GM21576 (cell line): Measurements from ENCODE around the gene DSCAML1.

ENCODE experiments used
- ATAC-seq: cut with Tn5 transposase; IDR thresholded peaks from one replicate; pipeline ENCODE4 v1.9.1; 2021; ENCODE audit warnings: mild to moderate bottlenecking, moderate library complexity; ENCODE audit not compliant: unreplicated experiment

The DSCAML1 gene

GRCh38 chr11:117731722-117732290 is 65.2 kb downstream of the DSCAML1 start:
- ATAC-seq = no peak

- no peak for ATAC-seq
These were observed 66.7 kb downstream of the DSCAML1 start for GRCh38 chr11:117730208-117730800.

GRCh38 chr11:117725048-117725734 is 71.8 kb downstream of the DSCAML1 start:
- no peak for ATAC-seq

GRCh38 chr11:117724621-117725020 is 72.4 kb downstream of the DSCAML1 start:
- no peak for ATAC-seq

- ATAC-seq = no peak
These were observed 72.9 kb downstream of the DSCAML1 start for GRCh38 chr11:117724104-117724503.

- ATAC-seq = no peak
These were observed 73.6 kb downstream of the DSCAML1 start for GRCh38 chr11:117723277-117724024.

- no peak for ATAC-seq
These were observed 74.9 kb downstream of the DSCAML1 start for GRCh38 chr11:117722082-117722481.

- ATAC-seq = no peak
These were observed 76.9 kb downstream of the DSCAML1 start for GRCh38 chr11:117720061-117720511.

GRCh38 chr11:117719480-117719879 is 77.5 kb downstream of the DSCAML1 start:
- no peak for ATAC-seq

- ATAC-seq = no peak
These were observed 79.3 kb downstream of the DSCAML1 start for GRCh38 chr11:117717485-117718314.

GRCh38 chr11:117716521-117717440 is 80.2 kb downstream of the DSCAML1 start:
- ATAC-seq = no peak

GRCh38 chr11:117715801-117716200 is 81.2 kb downstream of the DSCAML1 start:
- no peak for ATAC-seq

GRCh38 chr11:117713538-117713991 is 83.5 kb downstream of the DSCAML1 start:
- ATAC-seq = no peak

GRCh38 chr11:117712530-117712929 is 84.5 kb downstream of the DSCAML1 start:
- ATAC-seq = no peak

- no peak for ATAC-seq
These were observed 85.7 kb downstream of the DSCAML1 start for GRCh38 chr11:117711331-117711730.

GRCh38 chr11:117710211-117710610 is 86.8 kb downstream of the DSCAML1 start:
- ATAC-seq = no peak

GRCh38 chr11:117706322-117706814 is 90.6 kb downstream of the DSCAML1 start:
- ATAC-seq = no peak

- no peak for ATAC-seq
These were observed 91.2 kb downstream of the DSCAML1 start for GRCh38 chr11:117705866-117706265.

- ATAC-seq = no peak
These were observed 92.5 kb downstream of the DSCAML1 start for GRCh38 chr11:117704395-117705100.
